Measurements from ENCODE around the gene EMILIN1.

EMILIN1 gene

DNA sequence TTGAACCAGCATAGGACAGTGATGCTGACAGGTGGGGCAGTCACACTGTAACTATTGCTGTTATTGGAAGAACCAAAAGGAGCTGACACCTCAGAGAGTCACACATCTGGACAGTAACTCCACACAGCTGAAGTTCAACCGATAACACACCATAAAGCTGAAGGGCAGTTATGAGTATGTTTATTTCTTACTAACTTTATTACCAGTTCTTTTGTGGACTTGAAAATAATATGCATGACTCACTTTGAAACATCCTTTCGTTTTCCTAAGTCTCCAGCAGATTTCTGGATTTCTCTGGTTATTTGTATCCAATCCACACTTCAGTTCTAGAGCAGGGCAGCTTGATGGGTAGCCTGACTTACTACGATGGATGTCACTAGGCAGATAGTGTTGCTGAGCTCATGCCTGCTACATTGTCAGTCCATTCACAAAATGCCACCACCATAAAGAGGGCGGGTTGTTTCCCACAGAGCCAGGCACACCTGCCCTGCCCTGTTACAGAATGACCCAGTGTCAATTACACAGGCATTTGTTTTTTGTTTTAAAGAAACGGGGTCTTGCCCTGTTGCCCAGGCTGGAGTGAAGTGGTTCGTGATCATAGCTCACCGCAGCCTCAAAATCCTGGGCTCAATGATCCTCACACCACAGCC is 35.3 kb upstream of the EMILIN1 start:
- Histone ChIP-seq H3K9ac (ENCODE audit: low read depth, low read length) (no peak overlapping the region), H3K36me3 (ENCODE audit: control insufficient read depth, insufficient read depth, low read length) (peaks cover 33% of the 10 kb centered on the region)

DNA sequence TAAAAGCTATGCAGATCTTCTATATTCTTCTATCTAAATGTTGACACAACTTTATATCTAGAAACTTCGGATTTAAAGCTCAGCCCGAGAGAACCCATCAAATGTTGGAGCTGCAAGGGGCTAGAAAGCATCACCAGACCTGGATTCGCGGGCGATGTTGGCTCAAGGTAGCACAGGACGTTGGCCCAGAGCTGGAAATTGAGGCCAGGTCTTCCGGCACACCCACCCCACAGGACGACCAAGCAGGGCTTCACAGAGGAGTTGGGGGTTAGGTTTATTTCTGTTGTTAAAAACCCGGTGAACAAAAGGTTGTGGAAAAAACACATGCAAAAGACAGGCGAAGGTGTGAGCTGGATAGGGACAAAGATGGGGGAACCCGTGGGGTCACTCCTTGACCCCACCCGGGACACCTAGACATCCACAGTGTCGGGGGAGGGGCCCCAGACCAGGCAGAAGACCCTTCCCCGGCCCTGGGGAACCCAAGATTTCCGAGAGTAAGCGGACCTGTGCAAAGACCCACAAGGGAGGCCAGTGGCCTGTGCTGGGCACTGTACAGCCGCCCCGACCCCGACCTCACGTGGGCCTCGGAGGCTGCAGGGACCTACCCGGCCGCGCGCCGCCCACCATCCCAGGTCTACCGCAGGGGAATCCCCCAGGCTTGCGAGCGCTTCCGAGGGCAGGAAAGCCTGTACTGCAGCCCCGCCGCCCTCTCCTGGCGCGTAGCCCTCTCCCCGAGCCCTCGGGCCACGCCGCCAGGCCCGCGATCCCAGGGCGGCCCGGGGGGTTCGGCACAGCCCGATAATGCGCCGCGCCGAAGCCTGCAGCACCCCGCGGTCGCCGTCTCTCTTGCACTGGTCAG is 28.8 kb upstream of the EMILIN1 start:
- Histone ChIP-seq H3K4me1 (ENCODE audit: control insufficient read depth, insufficient read depth, low read length) (peaks cover 2% of the 10 kb centered on the region), H3K36me3 (ENCODE audit: control insufficient read depth, insufficient read depth, low read length) (peaks cover 3% of the 10 kb centered on the region), H3K4me3 (ENCODE audit: low read depth, low read length) (peak overlapping the region; percentile 94), H3K9ac (ENCODE audit: low read depth, low read length) (peak overlapping the region; percentile 67), H3K27me3 (ENCODE audit: control insufficient read depth, insufficient read depth, low read length) (no peaks in the 10 kb centered on the region), H3K9me3 (ENCODE audit: control insufficient read depth, insufficient read depth, low read length) (no peaks in the 10 kb centered on the region)

More for the DNA sequence above, 35.3 kb upstream of the EMILIN1 start:
- no peaks in the 10 kb centered on the region for H3K27me3 ChIP-seq (ENCODE audit: control insufficient read depth, insufficient read depth, low read length)
- H3K4me3 ChIP-seq (ENCODE audit: low read depth, low read length): no peak overlapping the region
- no peaks in the 10 kb centered on the region for H3K4me1 ChIP-seq (ENCODE audit: control insufficient read depth, insufficient read depth, low read length)
- H3K9me3 ChIP-seq (ENCODE audit: control insufficient read depth, insufficient read depth, low read length): no peaks in the 10 kb centered on the region

DNA sequence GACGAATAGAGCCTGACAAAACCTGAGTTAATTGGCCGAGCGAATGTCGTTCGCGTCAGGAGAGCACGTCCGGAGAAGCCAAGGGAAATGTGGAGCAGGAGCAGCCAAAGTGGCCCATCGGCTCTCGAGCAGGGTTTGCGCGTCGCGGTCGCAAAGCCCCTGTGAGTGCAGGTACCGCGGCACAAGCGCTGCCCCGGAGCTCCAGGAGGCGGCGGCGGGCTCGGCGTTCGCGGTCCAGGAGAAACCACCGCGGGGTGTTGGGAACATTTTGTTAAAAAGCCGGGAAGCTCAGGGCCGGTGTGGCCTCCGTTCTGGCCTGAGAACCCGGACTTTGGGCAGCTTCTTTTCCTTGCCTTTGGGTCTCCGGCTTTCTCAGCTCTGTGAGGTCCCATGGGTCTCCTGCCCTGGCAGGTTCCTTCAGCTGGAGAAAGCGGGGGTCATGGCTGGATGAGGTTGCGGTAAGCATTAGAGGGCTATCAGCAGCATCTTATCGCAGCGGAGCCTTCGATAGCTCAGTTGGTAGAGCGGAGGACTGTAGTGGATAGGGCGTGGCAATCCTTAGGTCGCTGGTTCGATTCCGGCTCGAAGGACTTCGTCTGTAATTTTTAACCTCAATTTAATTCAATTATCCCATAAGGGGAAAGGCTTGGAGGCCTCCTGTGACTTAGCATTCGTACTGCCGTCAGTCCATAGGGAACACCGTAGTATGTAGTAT is 28.0 kb upstream of the EMILIN1 start:
- H3K9ac ChIP-seq (ENCODE audit: low read depth, low read length): peak overlapping the region; percentile 79
- peak overlapping the region; percentile 94 for H3K4me3 ChIP-seq (ENCODE audit: low read depth, low read length)
- H3K36me3 ChIP-seq (ENCODE audit: control insufficient read depth, insufficient read depth, low read length): peaks cover 10% of the 10 kb centered on the region
- peaks cover 2% of the 10 kb centered on the region for H3K4me1 ChIP-seq (ENCODE audit: control insufficient read depth, insufficient read depth, low read length)
- no peaks in the 10 kb centered on the region for H3K9me3 ChIP-seq (ENCODE audit: control insufficient read depth, insufficient read depth, low read length)
- no peaks in the 10 kb centered on the region for H3K27me3 ChIP-seq (ENCODE audit: control insufficient read depth, insufficient read depth, low read length)

DNA sequence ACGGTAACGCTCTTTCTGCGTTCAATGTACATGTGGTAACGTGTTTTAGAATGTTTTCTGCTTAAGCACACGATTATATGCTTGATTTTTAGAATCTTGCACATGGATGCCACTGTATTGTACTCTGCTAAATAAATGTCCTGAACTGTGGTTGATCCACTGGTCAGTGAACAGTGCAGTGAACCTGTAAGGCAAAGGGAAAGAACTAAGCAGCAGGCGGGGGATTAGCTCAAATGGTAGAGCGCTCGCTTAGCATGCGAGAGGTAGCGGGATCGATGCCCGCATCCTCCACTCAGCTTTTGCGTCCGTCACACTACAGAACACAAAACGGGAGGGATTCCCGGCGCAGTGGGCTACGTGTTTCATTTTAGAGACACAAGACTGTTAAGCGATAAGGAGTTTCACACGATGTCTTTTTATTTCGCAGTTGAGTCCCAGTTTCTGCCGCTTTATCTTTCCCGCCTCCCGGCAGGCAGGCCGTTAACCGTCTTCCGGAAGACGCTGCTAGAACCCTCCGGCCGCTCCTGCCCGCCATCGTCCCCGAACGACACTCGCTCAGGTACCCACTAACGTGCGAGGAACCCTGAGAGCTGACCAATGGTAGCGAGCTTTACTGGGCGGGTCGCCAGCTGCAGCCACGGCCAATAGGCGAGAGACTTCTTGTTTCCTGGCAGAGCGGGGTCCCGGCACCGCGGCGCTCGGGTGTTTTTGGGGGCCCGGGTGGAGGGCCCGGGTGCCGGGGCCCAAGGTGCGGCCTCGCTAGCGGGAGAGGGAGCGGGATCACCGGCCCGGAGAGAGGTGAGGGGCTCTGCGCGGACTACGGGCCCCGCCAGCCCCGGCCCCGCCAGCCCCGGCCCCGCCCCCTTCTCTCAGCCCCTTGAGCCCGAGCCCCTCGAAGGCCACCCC is 27.2 kb upstream of the EMILIN1 start, which contains the start of gene AGBL5:
TSS of gene AGBL5 (plus strand) at position 673 of the 906 bp plus-strand sequence. CDS start 1,291 bp downstream, outside the sequence.
- Histone ChIP-seq H3K27me3 (ENCODE audit: control insufficient read depth, insufficient read depth, low read length) (no peaks in the 10 kb centered on the region), H3K9me3 (ENCODE audit: control insufficient read depth, insufficient read depth, low read length) (no peaks in the 10 kb centered on the region), H3K4me3 (ENCODE audit: low read depth, low read length) (peak within 1 kb of the TSS; percentile 94), H3K36me3 (ENCODE audit: control insufficient read depth, insufficient read depth, low read length) (peaks cover 17% of the 10 kb centered on the region), H3K9ac (ENCODE audit: low read depth, low read length) (peak within 1 kb of the TSS; percentile 87), H3K4me1 (ENCODE audit: control insufficient read depth, insufficient read depth, low read length) (peaks cover 2% of the 10 kb centered on the region)

DNA sequence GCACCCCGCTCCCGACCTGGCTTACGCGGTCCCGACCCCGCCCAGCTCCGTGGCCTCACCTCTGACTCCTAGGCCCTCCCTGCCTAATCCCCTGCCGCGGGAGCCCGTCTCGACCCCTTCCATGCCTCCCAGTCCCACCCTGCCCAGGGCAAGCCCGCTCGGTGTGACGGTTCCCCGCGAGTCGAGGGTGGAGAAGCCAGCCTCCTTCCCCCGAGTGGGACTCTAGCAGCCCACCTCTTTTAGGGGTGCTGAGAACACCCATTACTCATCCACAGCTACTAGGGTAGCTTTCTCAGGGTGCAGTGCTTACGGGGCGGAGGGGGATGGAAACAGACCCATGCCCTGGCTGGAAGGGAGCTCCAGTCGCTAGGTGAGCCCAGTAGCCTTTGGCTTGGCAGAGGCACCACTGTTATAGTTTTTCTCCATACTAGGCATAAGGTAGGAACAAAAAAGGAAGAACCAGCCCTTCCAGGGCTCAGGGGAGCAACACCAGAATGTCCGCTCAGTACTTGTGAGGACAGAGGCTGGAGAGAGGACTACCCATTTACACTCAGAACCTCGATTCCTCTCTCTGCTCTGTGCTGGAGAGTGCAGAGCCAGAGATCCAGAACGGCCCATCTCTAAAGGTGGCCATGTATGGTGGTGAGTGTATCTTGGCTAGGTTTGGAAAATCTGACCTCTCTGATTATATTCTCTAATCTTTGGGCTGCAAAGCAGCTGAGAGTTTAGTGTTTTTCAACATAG is 26.3 kb upstream of the EMILIN1 start:
- Histone ChIP-seq H3K4me3 (ENCODE audit: low read depth, low read length) (peak overlapping the region; percentile 93), H3K27me3 (ENCODE audit: control insufficient read depth, insufficient read depth, low read length) (no peaks in the 10 kb centered on the region), H3K9ac (ENCODE audit: low read depth, low read length) (peak overlapping the region; percentile 87), H3K4me1 (ENCODE audit: control insufficient read depth, insufficient read depth, low read length) (peaks cover 2% of the 10 kb centered on the region), H3K36me3 (ENCODE audit: control insufficient read depth, insufficient read depth, low read length) (peaks cover 17% of the 10 kb centered on the region), H3K9me3 (ENCODE audit: control insufficient read depth, insufficient read depth, low read length) (no peaks in the 10 kb centered on the region)

DNA sequence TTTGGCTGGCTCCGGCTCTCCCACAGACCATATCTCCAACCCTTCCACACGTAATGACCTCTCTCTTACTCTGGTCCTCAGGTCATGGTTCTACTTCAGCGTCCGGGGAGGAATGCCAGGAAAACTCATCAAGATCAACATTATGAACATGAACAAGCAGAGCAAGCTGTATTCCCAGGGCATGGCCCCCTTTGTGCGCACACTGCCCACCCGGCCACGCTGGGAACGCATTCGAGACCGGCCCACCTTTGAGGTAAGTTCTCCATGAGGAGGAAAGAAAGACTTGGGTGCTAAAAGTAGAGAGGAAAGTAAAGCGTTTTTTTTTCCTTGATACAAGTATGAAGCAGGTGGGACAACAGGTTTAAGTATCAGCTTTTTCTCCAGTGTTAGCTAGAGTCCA is 25.1 kb upstream of the EMILIN1 start:
- peaks cover 21% of the 10 kb centered on the region for H3K36me3 ChIP-seq (ENCODE audit: control insufficient read depth, insufficient read depth, low read length)

DNA sequence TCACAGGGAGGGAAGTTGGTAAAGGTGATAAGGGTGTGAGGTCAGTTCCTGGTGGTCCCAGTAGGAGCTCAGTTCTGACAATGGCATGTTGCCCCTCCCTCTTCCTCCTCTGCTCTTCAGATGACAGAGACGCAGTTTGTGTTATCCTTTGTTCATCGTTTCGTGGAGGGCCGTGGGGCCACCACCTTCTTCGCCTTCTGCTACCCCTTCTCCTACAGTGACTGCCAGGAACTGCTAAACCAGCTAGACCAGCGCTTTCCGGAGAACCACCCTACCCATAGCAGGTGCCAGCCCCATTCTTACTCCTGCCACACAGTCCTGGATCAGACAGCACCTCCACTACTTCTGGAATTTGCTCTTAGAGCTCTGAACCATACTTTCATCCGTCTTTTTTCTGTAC is 24.6 kb upstream of the EMILIN1 start:
- Histone ChIP-seq H3K4me1 (ENCODE audit: control insufficient read depth, insufficient read depth, low read length) (peaks cover 2% of the 10 kb centered on the region), H3K27me3 (ENCODE audit: control insufficient read depth, insufficient read depth, low read length) (no peaks in the 10 kb centered on the region), H3K36me3 (ENCODE audit: control insufficient read depth, insufficient read depth, low read length) (peaks cover 22% of the 10 kb centered on the region), H3K4me3 (ENCODE audit: low read depth, low read length) (no peak overlapping the region), H3K9me3 (ENCODE audit: control insufficient read depth, insufficient read depth, low read length) (no peaks in the 10 kb centered on the region), H3K9ac (ENCODE audit: low read depth, low read length) (no peak overlapping the region)

More for the DNA sequence above, 25.1 kb upstream of the EMILIN1 start:
- Histone ChIP-seq H3K4me3 (ENCODE audit: low read depth, low read length) (no peak overlapping the region), H3K27me3 (ENCODE audit: control insufficient read depth, insufficient read depth, low read length) (no peaks in the 10 kb centered on the region), H3K9me3 (ENCODE audit: control insufficient read depth, insufficient read depth, low read length) (no peaks in the 10 kb centered on the region), H3K4me1 (ENCODE audit: control insufficient read depth, insufficient read depth, low read length) (peaks cover 2% of the 10 kb centered on the region), H3K9ac (ENCODE audit: low read depth, low read length) (no peak overlapping the region)

DNA sequence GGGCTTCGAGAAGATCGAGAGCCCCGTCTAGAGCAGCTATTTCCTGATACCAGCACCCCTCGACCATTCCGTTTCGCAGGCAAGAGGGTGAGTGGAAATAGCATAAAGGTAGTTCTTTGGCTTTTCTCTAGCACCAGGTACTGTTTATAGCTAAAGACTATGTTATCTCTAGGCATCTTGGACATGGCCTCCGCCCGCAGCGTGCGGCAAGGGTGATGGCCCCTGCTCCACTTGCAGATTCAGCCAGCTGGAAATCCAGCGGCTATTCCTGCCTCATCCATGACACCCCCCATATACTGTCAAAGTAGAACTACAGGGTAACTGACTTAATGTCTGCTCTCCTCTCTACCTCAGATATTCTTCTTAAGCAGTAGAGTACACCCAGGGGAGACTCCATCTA is 23.7 kb upstream of the EMILIN1 start:
- H3K9me3 ChIP-seq (ENCODE audit: control insufficient read depth, insufficient read depth, low read length): no peaks in the 10 kb centered on the region
- H3K4me3 ChIP-seq (ENCODE audit: low read depth, low read length): no peak overlapping the region
- H3K36me3 ChIP-seq (ENCODE audit: control insufficient read depth, insufficient read depth, low read length): peaks cover 29% of the 10 kb centered on the region
- no peaks in the 10 kb centered on the region for H3K4me1 ChIP-seq (ENCODE audit: control insufficient read depth, insufficient read depth, low read length)
- no peak overlapping the region for H3K9ac ChIP-seq (ENCODE audit: low read depth, low read length)
- H3K27me3 ChIP-seq (ENCODE audit: control insufficient read depth, insufficient read depth, low read length): no peaks in the 10 kb centered on the region

DNA sequence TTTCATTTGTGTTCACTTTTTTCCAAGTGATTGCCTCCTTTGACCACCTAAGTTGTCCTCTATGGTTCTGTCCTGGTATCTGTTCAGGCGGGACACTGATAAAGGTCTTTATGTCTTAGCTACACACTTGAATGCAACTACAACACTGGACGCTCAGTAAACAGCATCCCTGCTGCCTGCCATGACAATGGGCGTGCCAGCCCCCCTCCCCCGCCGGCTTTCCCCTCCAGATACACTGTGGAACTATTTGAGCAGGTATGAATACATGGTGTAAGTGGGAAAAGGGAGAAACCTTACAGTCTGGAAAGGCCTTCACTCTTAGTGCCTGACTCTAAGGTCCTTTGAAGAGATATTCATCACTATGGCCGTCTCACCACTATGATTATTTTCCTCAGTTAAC is 21.2 kb upstream of the EMILIN1 start:
- H3K4me3 ChIP-seq (ENCODE audit: low read depth, low read length): no peak overlapping the region
- H3K9ac ChIP-seq (ENCODE audit: low read depth, low read length): no peak overlapping the region
- no peaks in the 10 kb centered on the region for H3K27me3 ChIP-seq (ENCODE audit: control insufficient read depth, insufficient read depth, low read length)
- H3K4me1 ChIP-seq (ENCODE audit: control insufficient read depth, insufficient read depth, low read length): no peaks in the 10 kb centered on the region
- H3K9me3 ChIP-seq (ENCODE audit: control insufficient read depth, insufficient read depth, low read length): no peaks in the 10 kb centered on the region
- peaks cover 29% of the 10 kb centered on the region for H3K36me3 ChIP-seq (ENCODE audit: control insufficient read depth, insufficient read depth, low read length)

DNA sequence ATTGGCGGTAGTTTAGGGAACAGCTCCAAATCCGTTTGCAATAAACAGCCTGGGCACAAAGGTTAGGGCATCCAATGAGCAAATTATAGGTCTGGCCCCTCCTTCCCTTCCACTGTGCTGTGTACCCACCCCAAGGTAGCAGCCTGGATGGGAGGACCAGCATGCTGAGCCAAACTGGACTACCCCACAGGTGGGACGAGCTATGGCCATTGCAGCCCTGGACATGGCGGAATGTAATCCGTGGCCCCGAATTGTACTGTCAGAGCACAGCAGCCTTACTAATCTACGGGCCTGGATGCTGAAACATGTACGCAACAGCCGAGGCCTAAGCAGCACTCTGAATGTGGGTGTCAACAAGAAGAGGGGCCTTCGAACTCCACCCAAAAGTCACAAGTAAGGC is 20.2 kb upstream of the EMILIN1 start:
- no peak overlapping the region for H3K4me3 ChIP-seq (ENCODE audit: low read depth, low read length)
- peaks cover 33% of the 10 kb centered on the region for H3K36me3 ChIP-seq (ENCODE audit: control insufficient read depth, insufficient read depth, low read length)
- no peaks in the 10 kb centered on the region for H3K27me3 ChIP-seq (ENCODE audit: control insufficient read depth, insufficient read depth, low read length)
- H3K9me3 ChIP-seq (ENCODE audit: control insufficient read depth, insufficient read depth, low read length): no peaks in the 10 kb centered on the region
- no peak overlapping the region for H3K9ac ChIP-seq (ENCODE audit: low read depth, low read length)
- no peaks in the 10 kb centered on the region for H3K4me1 ChIP-seq (ENCODE audit: control insufficient read depth, insufficient read depth, low read length)

Data from iPS-15b (cell line).